Muscle of back (tissue), 11 donors: Measurements from ENCODE around the gene C11orf54. TPM values are rescaled to one million over a fixed set of nuclear protein-coding genes. Genes with fewer than 3 reads are reported as not detected.
"Not testable (repeated sequence)": the region's sequence is repeated elsewhere in the genome, so short reads cannot be mapped to it uniquely, and the experiment has no call there.

Source experiments
- DNase-seq, 3 donors: peaks; one replicate each; pipeline versions ENCODE4 v3.0.0 to v3.0.0-alpha.2; 2013
- polyA plus RNA-seq, 10 donors: library from polyadenylated mRNA; unstranded; fragments of 120-200 nt; gene quantifications; one replicate each; pipeline ENCODE4 v1.2.1, GENCODE V29; 2013; ENCODE audit not compliant: insufficient read length in 10 of 10

Gene C11orf54
- polyA plus RNA-seq, 10 donors, result 21.0 to 48.4 (median 35.8) TPM

- DNase-seq, result no peak
These were observed 9.1 kb upstream of the C11orf54 start for GRCh38 chr11:93732237-93732892.

- no peak for DNase-seq
These were observed 8.0 kb upstream of the C11orf54 start for GRCh38 chr11:93733474-93733873.

DNA sequence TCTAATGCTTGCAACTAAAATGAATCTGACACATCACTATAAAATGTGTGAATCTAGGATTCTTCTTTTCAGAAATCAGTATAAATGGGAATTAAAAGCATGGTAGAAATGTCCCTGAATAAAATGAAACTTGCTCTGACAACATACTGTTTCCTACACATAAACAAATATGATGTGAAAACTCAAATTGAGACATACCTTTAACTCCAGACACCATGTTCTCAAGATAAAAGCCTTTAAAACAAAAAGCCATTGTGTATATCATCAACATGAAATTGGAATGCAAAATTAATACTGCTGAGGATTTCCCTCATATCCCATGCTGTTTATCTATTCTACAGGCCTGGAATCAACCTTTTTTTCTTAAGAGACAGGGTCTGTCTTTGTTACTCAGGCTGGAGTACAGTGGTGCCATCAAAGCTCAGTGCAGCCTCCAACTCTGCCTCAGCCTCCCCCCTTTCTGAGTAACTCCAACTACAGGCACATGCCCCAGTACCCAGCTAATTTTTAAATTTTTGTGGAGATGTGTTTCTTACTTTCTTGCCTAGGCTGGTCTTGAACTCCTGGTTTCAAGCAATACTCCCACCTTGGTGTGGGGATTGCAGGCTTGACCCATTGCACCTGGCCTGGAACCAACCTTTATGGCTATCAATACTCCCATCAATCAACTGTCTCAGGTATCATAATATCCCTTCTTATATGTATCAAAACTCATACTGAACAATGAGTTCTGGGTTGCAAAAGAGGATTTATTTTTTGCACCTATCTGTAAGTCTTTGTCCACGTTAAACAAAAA is 6.8 kb upstream of the C11orf54 start:
- DNase-seq, result no peak

- no peak for DNase-seq
These were observed 5.8 kb upstream of the C11orf54 start for GRCh38 chr11:93735627-93736026.

DNA sequence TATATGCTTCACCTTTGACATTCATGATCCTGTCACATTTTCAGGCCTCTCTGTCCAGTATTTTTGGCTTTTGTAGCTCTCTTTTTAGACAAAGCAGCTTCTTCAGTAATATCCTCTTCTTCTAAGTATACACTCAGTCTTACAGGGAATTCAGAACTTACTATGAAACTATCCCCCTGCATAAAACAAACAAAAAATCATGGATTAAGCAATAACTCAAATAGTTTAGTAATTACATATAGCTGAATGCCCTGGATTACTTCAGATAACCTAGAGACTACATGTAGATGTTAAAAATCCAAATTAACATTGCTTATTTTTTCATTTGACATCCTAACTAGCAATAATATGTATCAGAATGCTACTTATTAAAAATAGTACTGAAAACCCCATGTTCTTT is 5.3 kb upstream of the C11orf54 start:
- no peak for DNase-seq

DNA sequence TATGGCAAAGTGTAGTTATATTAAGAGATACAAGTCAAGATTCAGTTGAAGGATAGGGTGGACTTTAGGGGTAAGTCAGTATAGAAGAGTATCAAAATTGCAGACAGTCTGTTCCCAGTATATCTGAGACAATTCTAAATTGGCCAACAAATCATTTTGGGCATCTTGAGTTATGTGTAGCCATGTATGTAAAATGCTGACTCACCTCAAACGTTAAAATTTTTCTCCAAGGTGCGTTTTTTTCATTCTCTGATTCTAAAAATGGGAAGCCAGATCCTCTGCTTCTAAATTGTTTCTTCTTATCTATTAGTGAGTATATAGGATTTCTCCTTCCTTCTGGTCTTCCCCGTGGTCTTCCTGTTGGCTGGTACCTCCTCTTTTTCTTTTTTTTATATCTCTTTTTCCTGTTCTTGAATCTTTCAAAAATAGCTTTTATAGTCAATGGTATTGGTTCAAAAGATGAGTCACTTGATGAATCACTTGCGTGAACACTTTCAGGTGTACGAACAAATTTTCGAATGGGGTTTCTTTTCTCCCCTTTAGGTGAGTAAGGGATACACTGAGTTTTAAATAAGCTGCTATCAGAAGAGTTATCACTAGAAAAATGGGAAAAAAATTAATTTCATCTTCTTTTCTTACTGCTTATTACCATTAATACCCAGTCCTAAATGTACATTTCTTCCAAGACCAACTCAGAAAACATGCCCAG is 3.4 kb upstream of the C11orf54 start:
- DNase-seq, result no peak

GRCh38 chr11:93738647-93739081 is 2.8 kb upstream of the C11orf54 start:
- no peak for DNase-seq

DNA sequence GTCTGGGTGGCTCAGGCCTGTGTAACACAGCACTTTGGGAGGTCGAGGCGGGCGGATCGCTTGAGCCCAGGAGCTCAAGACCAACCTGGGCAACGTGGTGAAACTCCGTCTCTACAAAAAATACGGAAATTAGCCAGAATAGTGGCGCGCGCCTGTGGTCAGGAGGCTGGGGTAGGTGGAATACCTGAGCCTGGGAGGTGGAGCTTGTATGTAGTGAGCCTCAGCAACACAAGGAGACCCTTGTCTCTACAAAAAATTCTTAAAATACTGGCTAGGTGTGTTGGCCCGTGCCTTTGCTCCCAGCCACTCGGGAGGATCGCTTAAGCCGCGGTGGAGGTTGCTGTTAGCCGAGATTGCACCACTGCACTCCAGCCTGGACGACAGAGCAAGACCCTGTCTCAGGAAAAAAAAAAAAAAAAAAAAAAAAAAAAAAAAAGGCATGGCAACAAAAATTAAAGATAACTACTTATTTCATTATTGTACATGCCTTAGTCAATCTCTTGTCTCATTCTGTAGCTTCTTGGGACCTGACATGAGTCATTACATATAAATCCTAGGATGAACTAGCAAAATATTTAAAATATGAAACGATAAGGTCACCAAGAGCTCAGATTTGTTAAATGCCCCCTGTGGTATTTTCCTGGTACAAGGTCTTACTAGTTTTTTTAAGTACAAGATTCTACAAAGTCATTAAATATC is 1.3 kb upstream of the C11orf54 start:
- DNase-seq, result peak; percentile 4 to 36 (median 24)

DNA sequence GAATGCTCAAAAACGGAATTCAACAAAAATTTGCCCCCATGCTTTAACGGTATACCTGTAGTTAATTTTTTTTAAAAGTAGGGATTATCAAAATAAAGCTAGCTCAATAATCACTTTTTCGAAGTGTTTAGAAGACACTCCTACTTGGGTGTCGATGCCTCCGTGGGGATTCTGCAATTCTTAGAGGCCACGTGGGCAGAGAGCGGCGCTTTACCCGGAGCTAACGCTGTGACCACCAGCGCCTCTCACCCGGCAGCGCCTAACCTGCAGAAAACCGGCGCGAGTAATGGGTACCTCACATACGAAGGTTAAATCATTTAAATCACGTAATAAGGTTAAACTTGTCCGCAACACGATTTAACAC is 760 bp upstream of the C11orf54 start:
- DNase-seq, result peak; percentile 41 to 81 (median 61)

DNA sequence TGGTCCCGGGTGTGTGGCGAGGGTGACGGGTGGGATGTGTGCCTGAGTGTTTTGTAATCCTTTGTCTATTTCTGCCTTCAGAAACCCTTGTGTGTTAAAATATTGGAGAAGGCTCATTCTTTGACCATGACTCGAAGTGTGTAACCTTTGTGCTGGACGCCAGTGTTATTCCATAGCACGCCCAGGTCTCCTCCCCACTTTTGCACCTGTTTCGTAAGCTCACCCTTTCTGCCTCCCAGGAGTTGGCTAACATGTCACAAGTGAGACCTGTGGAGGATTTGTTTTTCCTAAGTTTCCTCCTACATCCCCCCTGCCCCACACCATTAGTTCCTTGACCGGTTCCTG is 382 bp downstream of the C11orf54 start:
- DNase-seq, result peak in 2 of 3 donors; percentile 53 to 71

- DNase-seq, result peak in 1 of 3 donors; percentile 6
These were observed 1.8 kb downstream of the C11orf54 start for GRCh38 chr11:93743291-93743690.

GRCh38 chr11:93744669-93745004 is 3.2 kb downstream of the C11orf54 start:
- DNase-seq, result no peak

- not testable (repeated sequence) for DNase-seq
These were observed 3.7 kb downstream of the C11orf54 start for GRCh38 chr11:93745005-93745755.

GRCh38 chr11:93746101-93746500 is 4.6 kb downstream of the C11orf54 start:
- DNase-seq, result no peak

DNA sequence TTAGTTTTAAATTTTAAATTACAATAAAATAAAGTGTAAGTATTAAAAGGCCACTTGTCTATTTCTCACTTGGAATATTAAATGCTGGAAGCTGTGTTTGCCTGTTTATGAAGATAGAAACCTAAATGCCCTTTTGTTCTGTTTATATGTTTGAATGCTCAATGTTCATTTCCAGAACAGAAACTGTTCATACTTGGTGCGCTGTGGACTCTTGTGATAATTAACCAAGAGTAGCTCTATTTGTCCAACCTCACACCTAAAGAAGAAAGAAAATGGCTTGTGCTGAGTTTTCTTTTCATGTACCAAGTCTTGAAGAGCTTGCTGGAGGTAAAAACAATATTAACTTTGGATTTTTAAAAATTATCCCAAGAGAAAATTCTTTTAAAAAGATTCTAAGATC is 5.7 kb downstream of the C11orf54 start:
- no peak for DNase-seq

GRCh38 chr11:93751001-93751400 is 9.5 kb downstream of the C11orf54 start:
- DNase-seq, result no peak

- DNase-seq, result no peak
These were observed 11.8 kb downstream of the C11orf54 start for GRCh38 chr11:93753241-93753640.

DNA sequence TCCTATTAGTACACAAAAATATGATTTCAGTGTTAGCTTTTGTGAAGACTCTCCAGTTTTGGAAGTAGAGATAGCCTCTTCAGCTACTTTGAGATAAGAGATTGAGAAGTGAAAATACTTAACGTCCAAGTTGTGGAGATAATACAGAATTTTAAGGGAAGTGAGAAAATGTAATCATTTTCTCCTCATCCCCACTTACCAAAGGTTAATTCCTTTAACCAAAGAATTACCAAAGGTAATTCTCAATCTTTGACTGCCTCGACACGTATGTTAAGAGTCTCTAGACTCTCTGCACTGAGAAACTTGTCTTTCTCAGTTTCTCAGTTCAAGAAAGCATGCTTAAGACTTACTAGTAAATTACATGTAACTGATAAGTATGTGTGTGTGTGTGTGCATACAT is 15.3 kb downstream of the C11orf54 start:
- DNase-seq, result no peak

- no peak for DNase-seq
These were observed 15.8 kb downstream of the C11orf54 start for GRCh38 chr11:93757301-93757700.

- no peak for DNase-seq
These were observed 16.7 kb downstream of the C11orf54 start for GRCh38 chr11:93757924-93758865.
